GM12892 (cell line): ENCODE data around the gene CRYZL1.

Experiments used
- POLR2A ChIP-seq: IDR thresholded peaks from 2 replicates; pipeline ENCODE4 v1.6.1; 2011; ENCODE audit warnings: low read depth, low read length, control low read depth
- POLR2AphosphoS5 ChIP-seq: IDR thresholded peaks from 2 replicates; pipeline ENCODE4 v1.6.1; 2011; ENCODE audit warnings: low read depth, low read length, control low read depth

GRCh38 chr21:33666153-33666552 is 24.6 kb upstream of the CRYZL1 start:
- TF ChIP-seq POLR2AphosphoS5 (no peak), POLR2A (no peak)
